Progenitor cell of endocrine pancreas (in vitro differentiated cells): Measurements from ENCODE around the gene ABI3. TPM values are rescaled to one million over a fixed set of nuclear protein-coding genes. Genes with fewer than 3 reads are reported as not detected.
A peak's percentile ranks its signal among the peaks of the same experiment; 100 is the strongest.
"Not testable (repeated sequence)": the region's sequence is repeated elsewhere in the genome, so short reads cannot be mapped to it uniquely, and the experiment has no call there.

ENCODE experiments used
- DNase-seq: peaks from one replicate; pipeline ENCODE4 v3.0.0; 2021; ENCODE audit warnings: low spot score; ENCODE audit not compliant: unreplicated experiment
- H3K27ac Mint-ChIP-seq: 2 replicates; pipeline ENCODE4 v1.8.0; 2021; ENCODE audit warnings: mild to moderate bottlenecking, moderate library complexity, mixed read lengths
- H3K27me3 Mint-ChIP-seq: 2 replicates; pipeline ENCODE4 v1.8.0; 2021; ENCODE audit warnings: mixed read lengths
- H3K36me3 Mint-ChIP-seq: 2 replicates; pipeline ENCODE4 v1.8.0; 2022; ENCODE audit warnings: mixed read lengths; ENCODE audit not compliant: insufficient read depth
- H3K4me1 Mint-ChIP-seq: 2 replicates; pipeline ENCODE4 v1.8.0; 2021; ENCODE audit warnings: low read depth, mixed read lengths
- H3K4me3 Mint-ChIP-seq: 2 replicates; pipeline ENCODE4 v1.8.0; 2021; ENCODE audit warnings: low read depth, mild to moderate bottlenecking, moderate library complexity, mixed read lengths
- H3K9me3 Mint-ChIP-seq: 2 replicates; pipeline ENCODE4 v1.8.0; 2021; ENCODE audit warnings: low read depth, mixed read lengths
- total RNA-seq: library from RNA; stranded (reverse); gene quantifications from 2 replicates; pipeline ENCODE4 v1.2.1, GENCODE V29; 2021
- TF ChIP-seq, protein P1 (sequence below): fragments of 200-600 bp; sonication (generic); IDR thresholded peaks from one replicate; pipeline ENCODE4 v1.5.0; 2021; ENCODE audit warnings: antibody characterized with exemption, mild to moderate bottlenecking; ENCODE audit not compliant: unreplicated experiment

ABI3 gene
- total RNA-seq, 1 donor from 2014 or later = not detected

- Mint-ChIP-seq H3K4me3 (peak overlapping the region; percentile 68), H3K4me1 (no peaks in the 10 kb centered on the region), H3K27me3 (peaks cover 28% of the 10 kb centered on the region), H3K27ac (no peak overlapping the region), H3K9me3 (no peaks in the 10 kb centered on the region), H3K36me3 (no peaks in the 10 kb centered on the region)
- DNase-seq = no peak
- TF ChIP-seq, protein P1, sequence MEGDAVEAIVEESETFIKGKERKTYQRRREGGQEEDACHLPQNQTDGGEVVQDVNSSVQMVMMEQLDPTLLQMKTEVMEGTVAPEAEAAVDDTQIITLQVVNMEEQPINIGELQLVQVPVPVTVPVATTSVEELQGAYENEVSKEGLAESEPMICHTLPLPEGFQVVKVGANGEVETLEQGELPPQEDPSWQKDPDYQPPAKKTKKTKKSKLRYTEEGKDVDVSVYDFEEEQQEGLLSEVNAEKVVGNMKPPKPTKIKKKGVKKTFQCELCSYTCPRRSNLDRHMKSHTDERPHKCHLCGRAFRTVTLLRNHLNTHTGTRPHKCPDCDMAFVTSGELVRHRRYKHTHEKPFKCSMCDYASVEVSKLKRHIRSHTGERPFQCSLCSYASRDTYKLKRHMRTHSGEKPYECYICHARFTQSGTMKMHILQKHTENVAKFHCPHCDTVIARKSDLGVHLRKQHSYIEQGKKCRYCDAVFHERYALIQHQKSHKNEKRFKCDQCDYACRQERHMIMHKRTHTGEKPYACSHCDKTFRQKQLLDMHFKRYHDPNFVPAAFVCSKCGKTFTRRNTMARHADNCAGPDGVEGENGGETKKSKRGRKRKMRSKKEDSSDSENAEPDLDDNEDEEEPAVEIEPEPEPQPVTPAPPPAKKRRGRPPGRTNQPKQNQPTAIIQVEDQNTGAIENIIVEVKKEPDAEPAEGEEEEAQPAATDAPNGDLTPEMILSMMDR = no peak
Measured at GRCh38 chr17:49259663-49260010, 49.1 kb downstream of the ABI3 start.

DNA sequence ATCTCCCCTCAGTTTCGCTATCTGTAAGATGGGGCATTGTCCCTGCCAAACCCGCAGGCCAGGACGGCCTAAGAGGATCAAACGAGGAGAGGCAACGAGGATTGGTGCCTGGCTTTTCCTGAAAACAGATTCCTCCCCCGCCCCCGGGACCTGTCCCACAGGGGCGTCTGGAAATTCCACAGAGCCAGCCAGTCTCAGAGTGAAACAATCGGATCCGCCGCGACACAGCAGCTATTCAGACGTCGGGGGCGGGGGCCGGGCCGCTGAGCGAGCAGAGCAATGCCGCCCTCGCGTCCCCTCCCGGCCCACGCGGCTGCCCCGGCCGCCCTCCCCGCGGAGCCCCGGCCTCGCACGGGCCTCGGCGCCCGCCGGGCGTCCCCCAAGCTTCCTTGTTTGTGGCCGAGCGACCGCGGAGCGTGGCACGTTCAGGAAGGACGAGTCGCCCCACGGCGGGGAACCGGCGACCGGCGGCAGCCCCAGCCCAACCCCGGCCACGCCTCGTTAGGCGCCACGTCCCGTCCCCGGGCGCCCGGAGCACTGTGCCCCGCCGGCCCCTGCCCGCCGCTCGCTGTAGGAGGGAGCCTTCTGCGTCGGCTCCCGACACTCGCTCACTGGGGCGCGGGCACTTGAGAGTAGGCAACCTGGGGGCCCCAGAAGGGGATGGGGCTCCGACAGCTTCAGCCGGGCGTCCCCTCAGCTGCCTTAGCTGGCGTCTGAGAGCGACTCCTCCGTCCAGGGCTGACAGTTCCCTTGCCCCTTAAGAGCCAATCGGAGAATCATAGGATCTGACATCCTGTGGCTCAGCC, 49.7 kb downstream of the ABI3 start:
- no peak overlapping the region for H3K27ac Mint-ChIP-seq
- peaks cover 28% of the 10 kb centered on the region for H3K27me3 Mint-ChIP-seq
- DNase-seq = peak; percentile 13
- no peaks in the 10 kb centered on the region for H3K9me3 Mint-ChIP-seq
- peak overlapping the region; percentile 68 for H3K4me3 Mint-ChIP-seq
- H3K4me1 Mint-ChIP-seq = no peaks in the 10 kb centered on the region
- TF ChIP-seq, protein P1 = no peak
- H3K36me3 Mint-ChIP-seq = no peaks in the 10 kb centered on the region

- Mint-ChIP-seq H3K4me1 (no peaks in the 10 kb centered on the region), H3K9me3 (no peaks in the 10 kb centered on the region), H3K4me3 (peak overlapping the region; percentile 62), H3K27me3 (peaks cover 28% of the 10 kb centered on the region), H3K36me3 (no peaks in the 10 kb centered on the region), H3K27ac (no peak overlapping the region)
- TF ChIP-seq, protein P1 = no peak
- no peak for DNase-seq
Measured at GRCh38 chr17:49260817-49261291, 50.3 kb downstream of the ABI3 start.

- not testable (repeated sequence) for H3K4me1 Mint-ChIP-seq, H3K9me3 Mint-ChIP-seq, DNase-seq, H3K27ac Mint-ChIP-seq, H3K4me3 Mint-ChIP-seq, H3K36me3 Mint-ChIP-seq
- H3K27me3 Mint-ChIP-seq = peaks cover 28% of the 10 kb centered on the region
Measured at GRCh38 chr17:49261540-49261939, 51.0 kb downstream of the ABI3 start.

- Mint-ChIP-seq H3K4me3 (no peak overlapping the region), H3K36me3 (no peaks in the 10 kb centered on the region), H3K4me1 (no peaks in the 10 kb centered on the region), H3K27ac (no peak overlapping the region), H3K9me3 (no peaks in the 10 kb centered on the region), H3K27me3 (peaks cover 10% of the 10 kb centered on the region)
- no peak for DNase-seq
- TF ChIP-seq, protein P1 = no peak
Measured at GRCh38 chr17:49266233-49266632, 55.7 kb downstream of the ABI3 start.

- no peak for DNase-seq
- Mint-ChIP-seq H3K36me3 (no peaks in the 10 kb centered on the region), H3K27me3 (no peaks in the 10 kb centered on the region), H3K4me3 (no peak overlapping the region), H3K9me3 (no peaks in the 10 kb centered on the region), H3K27ac (no peak overlapping the region), H3K4me1 (no peaks in the 10 kb centered on the region)
- TF ChIP-seq, protein P1 = no peak
Measured at GRCh38 chr17:49267912-49268311, 57.4 kb downstream of the ABI3 start.
